SK-N-SH (cell line): ENCODE data around the gene S100A2. TPM values are rescaled to one million over a fixed set of nuclear protein-coding genes. Genes with fewer than 3 reads are reported as not detected.

Experiments used
- CTCF ChIA-PET: fragments of 300-600, 350-600 bp; formaldehyde crosslinking; extraction: SDS; loops from one replicate; lab custom pipeline; 2021; lab: Yijun Ruan, JAX
- POLR2A ChIA-PET: fragments of 350-600 bp; sonication (Branson Sonifier 250); formaldehyde crosslinking; extraction: SDS; loops from one replicate; lab custom pipeline; 2020; ENCODE audit warnings: antibody characterized with exemption, inconsistent platforms; lab: Yijun Ruan, JAX
- DNase-seq: peaks from one replicate; pipeline ENCODE4 v3.0.0; 2012
- H2AFZ ChIP-seq: fragments of 200-600 bp; sonication (generic); 2 replicates; pipeline ENCODE4 v1.8.1; 2016; ENCODE audit warnings: antibody characterized with exemption, mild to moderate bottlenecking, low read depth
- H3F3A ChIP-seq: fragments of 200-600 bp; sonication (generic); replicated peaks from 2 replicates; pipeline ENCODE3; 2016; ENCODE audit warnings: antibody characterized with exemption, mild to moderate bottlenecking; ENCODE audit not compliant: insufficient read depth
- H3K27ac ChIP-seq, 2 experiments: fragments of 200-500 bp in 1 of 2; fragments of 200-600 bp in 1 of 2; sonication (Bioruptor generic) in 1 of 2; sonication (generic), shearing (Covaris generic) in 1 of 2; 2 replicates each; pipeline versions ENCODE4 v1.5.1 to v1.6.1; 2014 to 2016; ENCODE audit warnings: low read depth in 2 of 2, inconsistent platforms in 1 of 2, low read length in 1 of 2, mild to moderate bottlenecking in 1 of 2, mixed read lengths in 1 of 2
- H3K27me3 ChIP-seq: fragments of 200-600 bp; sonication (generic), shearing (Covaris generic); 2 replicates; pipeline ENCODE4 v1.6.1; 2016; ENCODE audit warnings: mixed run types; ENCODE audit not compliant: insufficient read depth
- H3K36me3 ChIP-seq, 2 experiments: fragments of 200-500 bp in 1 of 2; fragments of 200-600 bp in 1 of 2; sonication (Bioruptor generic) in 1 of 2; sonication (generic) in 1 of 2; replicated peaks in 1 of 2; 2 replicates each; pipeline versions ENCODE3 to v1.5.1; 2014 to 2016; ENCODE audit warnings: low read length in 1 of 2, mild to moderate bottlenecking in 1 of 2; ENCODE audit not compliant: insufficient read depth in 2 of 2, control insufficient read depth in 1 of 2
- H3K4me1 ChIP-seq, 2 experiments: fragments of 200-500 bp in 1 of 2; fragments of 200-600 bp in 1 of 2; sonication (Bioruptor generic) in 1 of 2; sonication (generic), shearing (Covaris generic) in 1 of 2; 2 replicates each; pipeline versions ENCODE4 v1.5.1 to v1.6.1; 2014 to 2016; ENCODE audit warnings: low read depth in 1 of 2, low read length in 1 of 2, mixed run types in 1 of 2; ENCODE audit not compliant: insufficient read depth in 2 of 2, control insufficient read depth in 1 of 2
- H3K4me2 ChIP-seq: fragments of 200-600 bp; sonication (generic), shearing (Covaris generic); 2 replicates; pipeline ENCODE4 v1.6.1; 2017; ENCODE audit warnings: mixed run types
- H3K4me3 ChIP-seq, 2 experiments: fragments of 200-500 bp in 1 of 2; fragments of 200-600 bp in 1 of 2; sonication (Bioruptor generic) in 1 of 2; sonication (generic), shearing (Covaris generic) in 1 of 2; 2 replicates each; pipeline versions ENCODE4 v1.5.1 to v1.8.1; 2014 to 2016; ENCODE audit warnings: low read depth in 2 of 2, inconsistent platforms in 1 of 2, low read length in 1 of 2, mild to moderate bottlenecking in 1 of 2, mixed read lengths in 1 of 2, moderate library complexity in 1 of 2
- H3K79me2 ChIP-seq: fragments of 200-600 bp; sonication (generic); 2 replicates; pipeline ENCODE4 v1.8.1; 2017; ENCODE audit warnings: mild to moderate bottlenecking; ENCODE audit not compliant: insufficient read depth
- H3K9ac ChIP-seq: fragments of 200-600 bp; sonication (generic); 2 replicates; pipeline ENCODE4 v1.6.1; 2017; ENCODE audit warnings: mixed run types
- H3K9me2 ChIP-seq: fragments of 200-600 bp; sonication (generic); 2 replicates; pipeline ENCODE4 v1.6.1; 2017; ENCODE audit warnings: mixed run types
- H3K9me3 ChIP-seq: fragments of 200-600 bp; sonication (generic); 2 replicates; pipeline ENCODE4 v1.6.1; 2017; ENCODE audit warnings: mixed run types, mild to moderate bottlenecking, moderate library complexity
- H4K20me1 ChIP-seq: fragments of 200-600 bp; sonication (generic); 2 replicates; pipeline ENCODE4 v1.6.1; 2017; ENCODE audit warnings: mild to moderate bottlenecking, mixed run types; ENCODE audit not compliant: insufficient read depth
- CHD2 ChIP-seq: fragments of 150-350 bp; IDR thresholded peaks from 2 replicates; pipeline ENCODE4 v1.6.1; 2018; ENCODE audit warnings: low read length; ENCODE audit not compliant: partially characterized antibody
- EP300 ChIP-seq, 2 experiments: IDR thresholded peaks; 2 replicates each; pipeline versions ENCODE4 v1.4.0 to v1.6.1; 2012; ENCODE audit warnings: borderline replicate concordance in 1 of 2, low read depth in 1 of 2, low read length in 1 of 2
- EZH2phosphoT487 ChIP-seq: fragments of 200-600 bp; sonication (generic); IDR thresholded peaks from 2 replicates; pipeline ENCODE4 v1.6.1; 2017; ENCODE audit warnings: low read depth, mixed run types, mild to moderate bottlenecking, antibody characterized with exemption, moderate library complexity, borderline replicate concordance
- FOSL2 ChIP-seq: IDR thresholded peaks from 2 replicates; pipeline ENCODE4 v1.4.0; 2012; ENCODE audit warnings: low read depth, mild to moderate bottlenecking, moderate library complexity, borderline replicate concordance
- FOXJ3 ChIP-seq: sonication (generic); formaldehyde crosslinking; IDR thresholded peaks from 2 replicates; pipeline ENCODE4 v1.5.1; 2020; ENCODE audit warnings: mild to moderate bottlenecking, missing genetic modification reagents
- FOXM1 ChIP-seq: IDR thresholded peaks from 2 replicates; pipeline ENCODE4 v1.4.0; 2012; ENCODE audit warnings: low read depth, mild to moderate bottlenecking
- MEF2A ChIP-seq: IDR thresholded peaks from 2 replicates; pipeline ENCODE4 v1.4.0; 2012; ENCODE audit warnings: low read depth, borderline replicate concordance
- NFIC ChIP-seq: IDR thresholded peaks from 2 replicates; pipeline ENCODE4 v1.4.0; 2012; ENCODE audit warnings: borderline replicate concordance
- NRF1 ChIP-seq: IDR thresholded peaks from 2 replicates; pipeline ENCODE4 v1.6.1; 2012; ENCODE audit warnings: low read depth, mild to moderate bottlenecking, low read length
- PBX3 ChIP-seq: IDR thresholded peaks from 2 replicates; pipeline ENCODE4; 2012
- POLR2AphosphoS5 ChIP-seq: IDR thresholded peaks from 2 replicates; pipeline ENCODE4 v1.6.1; 2012; ENCODE audit warnings: low read depth, low read length
- REST ChIP-seq: IDR thresholded peaks from 2 replicates; pipeline ENCODE4 v1.6.1; 2012; ENCODE audit warnings: mild to moderate bottlenecking, low read depth, low read length, moderate library complexity
- RFX5 ChIP-seq: IDR thresholded peaks from 2 replicates; pipeline ENCODE4 v1.6.1; 2012; ENCODE audit warnings: mild to moderate bottlenecking, improper control_type of control experiment, low read length
- RXRA ChIP-seq: IDR thresholded peaks from 2 replicates; pipeline ENCODE4 v1.4.0; 2012; ENCODE audit warnings: low read depth, mild to moderate bottlenecking, borderline replicate concordance
- SMC3 ChIP-seq: IDR thresholded peaks from 2 replicates; pipeline ENCODE4 v1.6.1; 2012; ENCODE audit warnings: low read depth, low read length, improper control_type of control experiment
- TCF12 ChIP-seq: IDR thresholded peaks from 2 replicates; pipeline ENCODE4 v1.4.0; 2012
- USF2 ChIP-seq: fragments of 150-350 bp; IDR thresholded peaks from 2 replicates; pipeline ENCODE4 v1.6.1; 2017; ENCODE audit warnings: antibody characterized with exemption, low read length, low read depth, borderline replicate concordance
- YY1 ChIP-seq: IDR thresholded peaks from 2 replicates; pipeline ENCODE4 v1.4.0; 2012; ENCODE audit warnings: low read depth, mild to moderate bottlenecking
- WGBS: methylation state at CpG from one replicate; pipeline ENCODE4 v1.1.6; 2017; ENCODE audit warnings: low lambda C conversion rate; 5-methylcytosine and 5-hydroxymethylcytosine counted together
- polyA plus RNA-seq, 3 experiments: library from polyadenylated mRNA; depleted of rRNA; stranded (reverse); fragments of >200 nt; gene quantifications; 2 replicates each; pipeline ENCODE4 v1.2.3, GENCODE V29; 2012

The S100A2 gene
- polyA plus RNA-seq, 1 of the 3 experiments (the other 2 are of a cell fraction) = 31.4 TPM

GRCh38 chr1:153602749-153603148 lies 37.1 kb upstream of the S100A2 start:
- Histone ChIP-seq H4K20me1 (no peaks in the 10 kb centered on the region), H3K4me2 (no peak overlapping the region), H3K9me2 (no peaks in the 10 kb centered on the region), H3K9me3 (no peaks in the 10 kb centered on the region), H3K27me3 (no peaks in the 10 kb centered on the region), H3K79me2 (peaks cover 13% of the 10 kb centered on the region), H3K27ac (no peak overlapping the region; a peak in 1 of 4 replicates), H3K9ac (no peak overlapping the region), H3K4me1 (peaks cover 4 to 6% of the 10 kb centered on the region in 2 experiments; a peak in 2 of 4 replicates), H3K36me3 (peaks cover 13 to 25% of the 10 kb centered on the region in 2 experiments), H3K4me3 (no peak overlapping the region), H2AFZ (no peak overlapping the region), H3F3A (peaks cover 34% of the 10 kb centered on the region)
- ChIA-PET POLR2A (no interaction called here), CTCF (interaction anchor here (0.8 to 3.8 kb wide), 5 partner anchors 10 to 32 kb away, joined by 3 to 18 read pairs (median 6); partner anchors contain the start of genes S100A14 and S100A16)
- DNase-seq = no peak
- TF ChIP-seq USF2 (no peak), YY1 (no peak), PBX3 (no peak), TCF12 (no peak), RFX5 (no peak), NRF1 (no peak), FOXJ3 (CRISPR knock-in tag) (no peak), CHD2 (no peak), POLR2AphosphoS5 (no peak)
- WGBS = 98% methylated on average over 5 of the region's 6 CpGs

- Histone ChIP-seq H3K27me3 (no peaks in the 10 kb centered on the region), H3K9me3 (no peaks in the 10 kb centered on the region), H3K4me3 (no peak overlapping the region), H4K20me1 (no peaks in the 10 kb centered on the region), H3K9ac (no peak overlapping the region), H2AFZ (no peak overlapping the region), H3K9me2 (no peaks in the 10 kb centered on the region), H3F3A (peaks cover 21% of the 10 kb centered on the region), H3K36me3 (no peaks in the 10 kb centered on the region), H3K27ac (no peak overlapping the region), H3K4me1 (peaks cover 4 to 5% of the 10 kb centered on the region in 2 experiments; a peak in 1 of 4 replicates), H3K4me2 (no peak overlapping the region), H3K79me2 (no peaks in the 10 kb centered on the region)
- no peak for DNase-seq
- TF ChIP-seq RXRA (no peak), NFIC (no peak), SMC3 (no peak), FOXM1 (no peak), FOSL2 (no peak), EP300 (IDR thresholded peaks at IDR 0.05; ENCODE audit: borderline replicate concordance in 1 of 2, low read depth in 1 of 2, low read length in 1 of 2) (no peak), MEF2A (no peak), REST (no peak), NRF1 (no peak), EZH2phosphoT487 (no peak)
- CTCF ChIA-PET = interaction anchor here (1.2 to 1.9 kb wide), 3 partner anchors 18 to 32 kb away, joined by 3 to 7 read pairs (median 5); no protein-coding TSS in a partner anchor
- WGBS = 85% methylated on average over 7 of the region's 7 CpGs
- POLR2A ChIA-PET = no interaction called here
Measured at GRCh38 chr1:153599847-153600246, 34.2 kb upstream of the S100A2 start.
